H9 (cell line): ENCODE data around the gene KCTD16. TPM values are rescaled to one million over a fixed set of nuclear protein-coding genes. Genes with fewer than 3 reads are reported as not detected.

Experiments used
- DNase-seq: peaks from one replicate; pipeline ENCODE4 v3.0.0-alpha.2; 2017
- H2AFZ ChIP-seq: one replicate; pipeline ENCODE4 v1.6.1; 2013; ENCODE audit warnings: mild to moderate bottlenecking, low read length, control low read depth, moderate library complexity
- H2AK5ac ChIP-seq: 2 replicates; pipeline ENCODE4 v1.6.1; 2013; ENCODE audit warnings: low read length, control low read depth, mixed read lengths; ENCODE audit not compliant: insufficient read length
- H2BK120ac ChIP-seq: one replicate; pipeline ENCODE4 v1.6.1; 2013; ENCODE audit warnings: low read depth, mild to moderate bottlenecking, low read length, control low read depth, inconsistent platforms; ENCODE audit not compliant: poor library complexity, severe bottlenecking
- H2BK12ac ChIP-seq: 2 replicates; pipeline ENCODE4 v1.6.1; 2013; ENCODE audit warnings: low read length, control low read depth, mixed read lengths, low read depth; ENCODE audit not compliant: insufficient read length
- H2BK15ac ChIP-seq: 2 replicates; pipeline ENCODE4 v1.6.1; 2013; ENCODE audit warnings: low read depth, low read length, control low read depth
- H2BK20ac ChIP-seq: one replicate; pipeline ENCODE4 v1.6.1; 2013; ENCODE audit warnings: low read depth, mild to moderate bottlenecking, low read length, control low read depth, inconsistent platforms; ENCODE audit not compliant: poor library complexity, severe bottlenecking
- H2BK5ac ChIP-seq: 2 replicates; pipeline ENCODE4 v1.6.1; 2013; ENCODE audit warnings: low read length, control low read depth, mixed read lengths; ENCODE audit not compliant: insufficient read length
- H3K14ac ChIP-seq: 2 replicates; pipeline ENCODE4 v1.6.1; 2013; ENCODE audit warnings: low read length, control low read depth; ENCODE audit not compliant: insufficient read depth
- H3K18ac ChIP-seq: 2 replicates; pipeline ENCODE4 v1.6.1; 2013; ENCODE audit warnings: low read depth, mild to moderate bottlenecking, mixed read lengths, low read length, control low read depth; ENCODE audit not compliant: insufficient read length
- H3K23ac ChIP-seq: 2 replicates; pipeline ENCODE4 v1.6.1; 2013; ENCODE audit warnings: low read length, control low read depth, mixed read lengths, low read depth; ENCODE audit not compliant: insufficient read length
- H3K23me2 ChIP-seq: 2 replicates; pipeline ENCODE4 v1.6.1; 2013; ENCODE audit warnings: low read depth, mild to moderate bottlenecking, mixed read lengths, low read length, control low read depth; ENCODE audit not compliant: insufficient read length, poor library complexity, severe bottlenecking
- H3K27ac ChIP-seq: 2 replicates; pipeline ENCODE4 v1.5.1; 2013; ENCODE audit warnings: low read length, control low read depth, mixed read lengths, low read depth; ENCODE audit not compliant: insufficient read length
- H3K27me3 ChIP-seq: 2 replicates; pipeline ENCODE4 v1.6.1; 2013; ENCODE audit warnings: low read length, control low read depth, inconsistent platforms; ENCODE audit not compliant: insufficient read depth
- H3K4ac ChIP-seq: 2 replicates; pipeline ENCODE4 v1.6.1; 2013; ENCODE audit warnings: low read depth, mild to moderate bottlenecking, control low read depth, inconsistent platforms, low read length, moderate library complexity
- H3K4me1 ChIP-seq: 2 replicates; pipeline ENCODE4 v1.6.1; 2013; ENCODE audit warnings: low read length, control low read depth, inconsistent platforms; ENCODE audit not compliant: insufficient read depth
- H3K4me2 ChIP-seq: 2 replicates; pipeline ENCODE4 v1.6.1; 2013; ENCODE audit warnings: low read length, control low read depth, mixed read lengths; ENCODE audit not compliant: insufficient read length, insufficient read depth
- H3K56ac ChIP-seq: 2 replicates; pipeline ENCODE4 v1.6.1; 2013; ENCODE audit warnings: low read depth, mild to moderate bottlenecking, mixed read lengths, low read length, control low read depth; ENCODE audit not compliant: insufficient read length
- H3K79me1 ChIP-seq: 2 replicates; pipeline ENCODE4 v1.6.1; 2013; ENCODE audit warnings: low read depth, mild to moderate bottlenecking, moderate library complexity, low read length, control low read depth, inconsistent platforms; ENCODE audit not compliant: insufficient read depth, poor library complexity, severe bottlenecking
- H3K79me2 ChIP-seq: 2 replicates; pipeline ENCODE4 v1.6.1; 2013; ENCODE audit warnings: low read length, control low read depth, inconsistent platforms; ENCODE audit not compliant: insufficient read depth
- H3K9ac ChIP-seq: 2 replicates; pipeline ENCODE4 v1.6.1; 2013; ENCODE audit warnings: low read length, control low read depth, mixed read lengths; ENCODE audit not compliant: insufficient read length; ENCODE audit errors: extremely low read depth
- H3K9me3 ChIP-seq: one replicate; pipeline ENCODE4 v1.6.1; 2013; ENCODE audit warnings: low read depth, low read length, inconsistent platforms; ENCODE audit not compliant: control insufficient read depth
- H3T11ph ChIP-seq: one replicate; pipeline ENCODE4 v1.6.1; 2013; ENCODE audit warnings: mild to moderate bottlenecking, low read length, control low read depth, inconsistent platforms
- H4K20me1 ChIP-seq: one replicate; pipeline ENCODE4 v1.6.1; 2013; ENCODE audit not compliant: control insufficient read depth, insufficient read length, insufficient read depth
- H4K5ac ChIP-seq: 2 replicates; pipeline ENCODE4 v1.6.1; 2013; ENCODE audit warnings: low read depth, mild to moderate bottlenecking, mixed read lengths, low read length, control low read depth; ENCODE audit not compliant: insufficient read length
- H4K8ac ChIP-seq: replicated peaks from 2 replicates; pipeline ENCODE4 v1.6.1; 2013; ENCODE audit warnings: low read length, control low read depth, mixed read lengths, low read depth; ENCODE audit not compliant: insufficient read length
- H4K91ac ChIP-seq: 2 replicates; pipeline ENCODE4 v1.6.1; 2013; ENCODE audit warnings: low read depth, mild to moderate bottlenecking, moderate library complexity, mixed read lengths, low read length, control low read depth; ENCODE audit not compliant: insufficient read length
- H3K27ac Mint-ChIP-seq, 3 experiments: 2 replicates in 2 of 3; 3 replicates in 1 of 3; pipeline ENCODE4 v1.8.0; 2020 to 2021; ENCODE audit warnings: mixed read lengths in 3 of 3, mild to moderate bottlenecking in 1 of 3, moderate library complexity in 1 of 3
- H3K27me3 Mint-ChIP-seq: 2 replicates; pipeline ENCODE4 v1.8.0; 2021; ENCODE audit warnings: low read depth, mild to moderate bottlenecking, moderate library complexity, mixed read lengths
- H3K36me3 Mint-ChIP-seq, 3 experiments: 2 replicates in 2 of 3; 3 replicates in 1 of 3; pipeline ENCODE4 v1.8.0; 2020 to 2021; ENCODE audit warnings: low read depth in 3 of 3, mixed read lengths in 3 of 3; ENCODE audit not compliant: insufficient read depth in 1 of 3
- H3K4me1 Mint-ChIP-seq, 2 experiments: 2 replicates each; pipeline ENCODE4 v1.8.0; 2020; ENCODE audit warnings: mixed read lengths in 2 of 2
- H3K4me3 Mint-ChIP-seq, 2 experiments: 2 replicates in 1 of 2; 3 replicates in 1 of 2; pipeline ENCODE4 v1.8.0; 2020 to 2021; ENCODE audit warnings: mild to moderate bottlenecking in 2 of 2, mixed read lengths in 2 of 2, moderate library complexity in 1 of 2
- H3K9me3 Mint-ChIP-seq, 2 experiments: 2 replicates in 1 of 2; 3 replicates in 1 of 2; pipeline ENCODE4 v1.8.0; 2020; ENCODE audit warnings: mild to moderate bottlenecking in 2 of 2, mixed read lengths in 2 of 2, moderate library complexity in 1 of 2
- CTCF ChIP-seq: fragments of 200-600 bp; sonication (generic); conservative IDR thresholded peaks from 3 replicates; pipeline ENCODE4 v1.8.0; 2021; ENCODE audit warnings: antibody characterized with exemption, mild to moderate bottlenecking
- total RNA-seq: library from RNA; stranded (reverse); gene quantifications from 2 replicates; pipeline ENCODE4 v1.2.1, GENCODE V29; 2021

KCTD16 gene
- total RNA-seq, 1 experiment from 2014 or later = 0.09 TPM

GRCh38 chr5:144192661-144193060, 22.0 kb downstream of the KCTD16 start:
- no peak overlapping the region for H3K4me3 Mint-ChIP-seq
- no peaks in the 10 kb centered on the region for H3K36me3 Mint-ChIP-seq
- H2BK5ac ChIP-seq = no peak overlapping the region
- no peaks in the 10 kb centered on the region for H3K9me3 ChIP-seq
- no peak overlapping the region for H3K14ac ChIP-seq
- no peak for DNase-seq
- no peak overlapping the region for H3K23ac ChIP-seq
- H3K27ac Mint-ChIP-seq = no peak overlapping the region
- TF ChIP-seq CTCF = no peak
- no peak overlapping the region for H2BK12ac ChIP-seq
- H3K23me2 ChIP-seq = no peaks in the 10 kb centered on the region
- no peak overlapping the region for H4K5ac ChIP-seq
- H2BK120ac ChIP-seq = no peak overlapping the region
- H4K8ac ChIP-seq = no peak overlapping the region
- H3K27me3 ChIP-seq = no peaks in the 10 kb centered on the region
- no peak overlapping the region for H3K4me2 ChIP-seq
- no peak overlapping the region for H2BK15ac ChIP-seq
- no peaks in the 10 kb centered on the region for H3K4me1 Mint-ChIP-seq
- H2BK20ac ChIP-seq = no peak overlapping the region
- H3K79me2 ChIP-seq = no peaks in the 10 kb centered on the region
- H4K20me1 ChIP-seq = no peaks in the 10 kb centered on the region
- H2AFZ ChIP-seq = no peak overlapping the region
- H3K27ac ChIP-seq = no peak overlapping the region
- no peaks in the 10 kb centered on the region for H3K4me1 ChIP-seq
- no peak overlapping the region for H3K18ac ChIP-seq
- H4K91ac ChIP-seq = no peak overlapping the region
- no peaks in the 10 kb centered on the region for H3K9me3 Mint-ChIP-seq
- no peak overlapping the region for H3K56ac ChIP-seq
- no peaks in the 10 kb centered on the region for H3K79me1 ChIP-seq
- no peak overlapping the region for H3K9ac ChIP-seq
- no peak overlapping the region for H3T11ph ChIP-seq
- no peak overlapping the region for H3K4ac ChIP-seq
- H3K27me3 Mint-ChIP-seq = peaks cover 2% of the 10 kb centered on the region
- H2AK5ac ChIP-seq = no peak overlapping the region
